GM21717 (cell line): ENCODE measurements around the gene TRAPPC2B.

Experiments used
- ATAC-seq: cut with Tn5 transposase; IDR thresholded peaks from one replicate; pipeline ENCODE4 v1.9.1; 2021; ENCODE audit warnings: mild to moderate bottlenecking, moderate library complexity; ENCODE audit not compliant: unreplicated experiment

TRAPPC2B gene

GRCh38 chr19:57362997-57363687 is at the start of gene TRAPPC2B, which contains the start of gene ZNF547:
Gene TRAPPC2B, plus strand, starts transcription at chr19:57363551. Its CDS starts 1,283 bp downstream, at chr19:57364834.
Gene ZNF547, plus strand, starts transcription at chr19:57363551. Its CDS starts 5,005 bp downstream, at chr19:57368556.
- ATAC-seq, result peak; percentile 89

GRCh38 chr19:57314146-57314545 is 49.2 kb upstream of the TRAPPC2B start:
- no peak for ATAC-seq

- no peak for ATAC-seq
These were observed 45.8 kb upstream of the TRAPPC2B start for GRCh38 chr19:57317503-57317902.

- ATAC-seq, result no peak
These were observed 43.5 kb upstream of the TRAPPC2B start for GRCh38 chr19:57319869-57320179.

- peak; percentile 95 for ATAC-seq
These were observed 42.9 kb upstream of the TRAPPC2B start, which contains the start of gene ZNF543 for GRCh38 chr19:57320180-57321084. Gene ZNF543, plus strand, starts transcription at chr19:57320472. Its CDS starts 382 bp downstream, at chr19:57320854.

- no peak for ATAC-seq
These were observed 42.2 kb upstream of the TRAPPC2B start for GRCh38 chr19:57321116-57321515.

GRCh38 chr19:57321751-57322150 is 41.6 kb upstream of the TRAPPC2B start:
- ATAC-seq, result no peak

GRCh38 chr19:57324992-57325391 is 38.4 kb upstream of the TRAPPC2B start:
- ATAC-seq, result no peak

GRCh38 chr19:57327993-57328392 is 35.4 kb upstream of the TRAPPC2B start:
- no peak for ATAC-seq

- no peak for ATAC-seq
These were observed 29.2 kb upstream of the TRAPPC2B start for GRCh38 chr19:57334191-57334590.

- ATAC-seq, result no peak
These were observed 24.5 kb upstream of the TRAPPC2B start for GRCh38 chr19:57338877-57339276.

GRCh38 chr19:57342582-57342981 is 20.8 kb upstream of the TRAPPC2B start:
- ATAC-seq, result no peak

GRCh38 chr19:57348136-57348535 is 15.2 kb upstream of the TRAPPC2B start:
- ATAC-seq, result no peak

GRCh38 chr19:57350877-57351805 is 12.2 kb upstream of the TRAPPC2B start, which contains the start of gene ZNF304:
Gene ZNF304, plus strand, starts transcription at chr19:57351271. Its CDS starts 394 bp downstream, at chr19:57351665.
- ATAC-seq, result peak; percentile 85

GRCh38 chr19:57351867-57352266 is 11.5 kb upstream of the TRAPPC2B start:
- ATAC-seq, result no peak

GRCh38 chr19:57355916-57356315 is 7.4 kb upstream of the TRAPPC2B start:
- no peak for ATAC-seq

GRCh38 chr19:57357406-57357805 is 5.9 kb upstream of the TRAPPC2B start:
- ATAC-seq, result no peak

GRCh38 chr19:57359300-57359699 is 4.1 kb upstream of the TRAPPC2B start:
- no peak for ATAC-seq

GRCh38 chr19:57362419-57362818 is 932 bp upstream of the TRAPPC2B start:
- ATAC-seq, result no peak

GRCh38 chr19:57363688-57364181 is 384 bp downstream of the TRAPPC2B start:
- peak; percentile 16 for ATAC-seq
